Body of pancreas (tissue), 4 donors: ENCODE measurements around the gene TM7SF3. TPM values are rescaled to one million over a fixed set of nuclear protein-coding genes. Genes with fewer than 3 reads are reported as not detected.
A peak's percentile ranks its signal among the peaks of the same experiment; 100 is the strongest.
"Not testable (repeated sequence)": the region's sequence is repeated elsewhere in the genome, so short reads cannot be mapped to it uniquely, and the experiment has no call there.

Experiments used
- ATAC-seq: fragments of 150-250 bp; one replicate; pipeline ENCODE4 v1.9.1; 2016
- DNase-seq, 4 donors: peaks; one replicate each; pipeline ENCODE4 v3.0.0-alpha.2; 2019
- H3K27ac ChIP-seq, 4 donors: fragments of 200-600 bp; sonication (generic); 1 replicate in 3 of 4; 2 replicates in 1 of 4; pipeline versions ENCODE4 v1.5.1 to v1.6.1; 2016 to 2019; ENCODE audit warnings: mild to moderate bottlenecking in 1 of 4, mixed read lengths in 1 of 4, moderate library complexity in 1 of 4
- H3K27me3 ChIP-seq, 2 donors: fragments of 200-600 bp; sonication (generic); one replicate each; pipeline ENCODE4 v1.6.0; 2016; ENCODE audit warnings: mild to moderate bottlenecking in 1 of 2
- H3K36me3 ChIP-seq, 2 donors: fragments of 200-600 bp; sonication (generic); replicated peaks in 1 of 2; 2 replicates each; pipeline ENCODE4 v1.5.1; 2016; ENCODE audit warnings: low read depth in 2 of 2; ENCODE audit not compliant: insufficient read depth in 1 of 2
- H3K4me1 ChIP-seq: fragments of 200-600 bp; sonication (generic); one replicate; pipeline ENCODE4 v1.6.0; 2016
- H3K4me3 ChIP-seq, 2 donors: fragments of 200-600 bp; sonication (generic); 1 replicate in 1 of 2; 2 replicates in 1 of 2; pipeline ENCODE4 v1.5.1; 2016 to 2019
- H3K9me3 ChIP-seq, 3 donors: fragments of 200-600 bp; sonication (generic); 1 replicate in 2 of 3; 2 replicates in 1 of 3; pipeline ENCODE4 v1.5.1; 2016
- POLR2A ChIP-seq, 3 donors: fragments of 450-650 bp; IDR thresholded peaks; one replicate each; pipeline ENCODE4 v1.6.1; 2016; ENCODE audit warnings: antibody characterized with exemption in 3 of 3, mild to moderate bottlenecking in 2 of 3
- WGBS, 2 donors: methylation state at CpG; one replicate each; pipeline ENCODE4 v1.1.5; 2017; 5-methylcytosine and 5-hydroxymethylcytosine counted together
- intact Hi-C: fragments of 100-400 bp; cut with DNase I; formaldehyde crosslinking; loops from one replicate; pipeline ENCODE4 v1.15.1; 2023
- total RNA-seq, 2 donors: library from RNA; depleted of rRNA; stranded (reverse); fragments of >200 nt; gene quantifications; one replicate each; pipeline ENCODE4 v1.1.0, GENCODE V29; 2016
- TF ChIP-seq, protein P1 (sequence below), 7 experiments: fragments of 450-650 bp in 4 of 7; fragments of 200-600 bp in 3 of 7; sonication (generic) in 3 of 7; IDR thresholded peaks; one replicate each; pipeline ENCODE4 v1.5.1; 2016 to 2019; ENCODE audit warnings: antibody characterized with exemption in 7 of 7

Gene TM7SF3
- total RNA-seq, 2 donors from 2014 or later = 55.0 to 113 TPM

DNA sequence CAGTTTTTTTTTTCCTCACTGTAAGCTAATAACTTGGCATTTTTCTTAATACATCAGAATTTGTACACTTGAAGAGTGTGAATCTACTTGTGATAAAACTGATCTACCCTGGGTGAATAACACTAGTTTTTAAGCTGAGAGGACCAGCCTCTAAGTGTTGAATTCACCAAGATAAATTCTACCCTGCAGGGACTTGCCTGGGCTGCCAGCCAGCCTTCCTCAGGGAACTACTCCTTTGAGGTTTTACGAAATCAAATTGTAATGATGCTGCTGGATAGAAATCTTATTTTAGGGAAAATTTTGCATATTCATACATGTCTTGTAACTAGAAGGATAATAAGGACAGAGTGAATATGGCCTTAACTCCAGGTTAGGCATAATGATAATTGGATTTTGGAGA is 10.1 kb upstream of the TM7SF3 start:
- 56 to 67% methylated on average over 1 of the region's 1 CpG for WGBS, 2 donors
- Histone ChIP-seq H3K9me3 (no peaks in the 10 kb centered on the region), H3K27me3 (no peaks in the 10 kb centered on the region), H3K4me1 (peaks cover 37% of the 10 kb centered on the region), H3K27ac (no peak overlapping the region), H3K4me3 (no peak overlapping the region), H3K36me3 (peaks cover 5 to 6% of the 10 kb centered on the region in 2 donors)
- intact Hi-C loops = no loop called here
- TF ChIP-seq, protein P1, sequence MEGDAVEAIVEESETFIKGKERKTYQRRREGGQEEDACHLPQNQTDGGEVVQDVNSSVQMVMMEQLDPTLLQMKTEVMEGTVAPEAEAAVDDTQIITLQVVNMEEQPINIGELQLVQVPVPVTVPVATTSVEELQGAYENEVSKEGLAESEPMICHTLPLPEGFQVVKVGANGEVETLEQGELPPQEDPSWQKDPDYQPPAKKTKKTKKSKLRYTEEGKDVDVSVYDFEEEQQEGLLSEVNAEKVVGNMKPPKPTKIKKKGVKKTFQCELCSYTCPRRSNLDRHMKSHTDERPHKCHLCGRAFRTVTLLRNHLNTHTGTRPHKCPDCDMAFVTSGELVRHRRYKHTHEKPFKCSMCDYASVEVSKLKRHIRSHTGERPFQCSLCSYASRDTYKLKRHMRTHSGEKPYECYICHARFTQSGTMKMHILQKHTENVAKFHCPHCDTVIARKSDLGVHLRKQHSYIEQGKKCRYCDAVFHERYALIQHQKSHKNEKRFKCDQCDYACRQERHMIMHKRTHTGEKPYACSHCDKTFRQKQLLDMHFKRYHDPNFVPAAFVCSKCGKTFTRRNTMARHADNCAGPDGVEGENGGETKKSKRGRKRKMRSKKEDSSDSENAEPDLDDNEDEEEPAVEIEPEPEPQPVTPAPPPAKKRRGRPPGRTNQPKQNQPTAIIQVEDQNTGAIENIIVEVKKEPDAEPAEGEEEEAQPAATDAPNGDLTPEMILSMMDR (IDR thresholded peaks at IDR 0.05) = no peak
- TF ChIP-seq POLR2A (IDR thresholded peaks at IDR 0.05) = no peak
- ATAC-seq = no peak
- DNase-seq = no peak

DNA sequence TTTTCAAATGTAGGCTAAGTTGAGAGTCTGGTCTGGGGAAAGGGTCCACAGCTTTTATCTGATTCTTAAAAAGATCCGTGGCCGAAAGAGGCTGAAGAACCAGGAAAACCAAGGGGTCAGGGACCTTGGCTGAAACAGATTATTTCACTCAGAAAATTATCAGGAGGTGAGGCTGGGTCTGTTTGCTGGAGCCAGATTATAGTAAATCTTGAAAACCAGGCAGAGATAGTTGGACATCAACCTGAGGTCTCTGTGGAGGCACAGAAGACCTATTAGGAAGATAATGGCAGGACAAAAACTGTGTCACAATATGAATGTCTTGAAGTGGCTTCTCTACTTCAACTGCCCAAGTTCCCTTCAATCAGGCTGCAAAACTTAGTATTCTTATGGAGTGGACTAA is 6.6 kb upstream of the TM7SF3 start:
- intact Hi-C loops = no loop called here
- TF ChIP-seq, protein P1 (IDR thresholded peaks at IDR 0.05) = no peak
- no peak for TF ChIP-seq POLR2A (IDR thresholded peaks at IDR 0.05)
- WGBS, 2 donors = 73 to 81% methylated on average over 2 of the region's 2 CpGs
- DNase-seq (no peak), ATAC-seq (no peak)
- H3K27ac ChIP-seq = no peak overlapping the region
- H3K36me3 ChIP-seq = no peaks in the 10 kb centered on the region
- no peaks in the 10 kb centered on the region for H3K9me3 ChIP-seq
- no peaks in the 10 kb centered on the region for H3K27me3 ChIP-seq
- peaks cover 30% of the 10 kb centered on the region for H3K4me1 ChIP-seq
- H3K4me3 ChIP-seq = no peak overlapping the region

DNA sequence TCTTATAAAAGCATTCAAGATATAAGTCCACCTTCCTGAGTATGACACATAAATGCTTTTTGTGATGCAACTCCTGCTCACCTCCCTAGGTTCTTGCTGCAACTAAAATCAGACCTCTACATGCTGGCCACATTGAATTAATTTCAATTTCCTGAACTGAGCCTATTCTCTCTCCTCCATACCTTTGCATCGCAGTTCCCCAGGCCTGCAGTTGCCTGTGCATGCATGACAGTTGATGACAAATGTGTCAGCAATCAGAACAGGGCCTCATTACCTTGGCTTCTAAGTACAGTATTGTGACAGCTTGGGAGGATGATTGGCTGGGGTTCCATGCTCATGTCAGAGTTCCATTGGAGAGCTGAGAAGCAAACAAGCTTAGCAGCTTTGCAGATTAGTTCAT is 3.9 kb upstream of the TM7SF3 start:
- WGBS, 2 donors = 56 to 100% methylated on average over 1 of the region's 1 CpG
- H3K27ac ChIP-seq = no peak overlapping the region

DNA sequence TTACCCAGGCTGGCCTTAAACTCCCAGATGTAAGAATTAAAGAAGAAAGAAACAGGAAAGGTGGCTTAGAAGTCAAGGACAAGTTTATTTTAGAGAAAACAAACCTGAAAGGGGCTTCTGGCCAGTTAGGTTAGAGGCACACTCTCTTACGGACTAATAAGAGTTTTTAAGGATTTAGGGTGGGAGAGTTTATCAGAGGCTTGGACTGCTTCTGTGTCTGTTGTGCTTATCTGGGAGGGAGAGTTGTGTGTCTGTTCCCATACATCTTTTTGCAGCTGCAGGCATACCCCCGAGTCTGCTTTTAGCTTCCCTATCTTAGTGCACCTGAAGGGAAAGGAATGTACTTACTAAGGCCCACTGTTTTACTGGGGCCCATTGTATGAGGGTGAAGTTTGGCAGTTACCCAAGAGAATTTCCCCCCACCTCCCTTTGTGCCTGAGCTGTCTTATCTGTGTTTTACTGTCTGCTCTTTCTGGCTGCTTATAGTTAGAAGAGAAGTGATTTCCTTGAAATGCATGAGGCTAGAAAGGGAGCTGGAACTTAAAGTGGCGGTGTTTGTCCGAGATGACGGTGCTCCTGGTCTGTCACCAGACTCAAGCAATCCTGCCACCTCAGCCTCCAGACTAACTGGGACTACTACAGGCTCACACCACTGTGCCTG is 3.1 kb upstream of the TM7SF3 start:
- intact Hi-C loops = loop anchor here (10.0 kb wide), 1 partner anchor 288 kb away; no protein-coding TSS in a partner anchor
- not testable (repeated sequence) for H3K9me3 ChIP-seq, DNase-seq, ATAC-seq, H3K27me3 ChIP-seq, H3K36me3 ChIP-seq, H3K4me3 ChIP-seq, H3K27ac ChIP-seq
- WGBS, 2 donors = 67 to 72% methylated on average over 5 of the region's 5 CpGs
- H3K4me1 ChIP-seq = peaks cover 17% of the 10 kb centered on the region

More for the DNA sequence above, 3.9 kb upstream of the TM7SF3 start:
- DNase-seq (no peak), ATAC-seq (no peak)
- H3K27me3 ChIP-seq = no peaks in the 10 kb centered on the region
- H3K9me3 ChIP-seq = no peaks in the 10 kb centered on the region
- no peak overlapping the region for H3K4me3 ChIP-seq
- H3K4me1 ChIP-seq = peaks cover 15% of the 10 kb centered on the region
- intact Hi-C loops = loop anchor here (10.0 kb wide), 1 partner anchor 287 kb away; no protein-coding TSS in a partner anchor
- H3K36me3 ChIP-seq = no peaks in the 10 kb centered on the region
- TF ChIP-seq, protein P1 (IDR thresholded peaks at IDR 0.05) = no peak
- no peak for TF ChIP-seq POLR2A (IDR thresholded peaks at IDR 0.05)

DNA sequence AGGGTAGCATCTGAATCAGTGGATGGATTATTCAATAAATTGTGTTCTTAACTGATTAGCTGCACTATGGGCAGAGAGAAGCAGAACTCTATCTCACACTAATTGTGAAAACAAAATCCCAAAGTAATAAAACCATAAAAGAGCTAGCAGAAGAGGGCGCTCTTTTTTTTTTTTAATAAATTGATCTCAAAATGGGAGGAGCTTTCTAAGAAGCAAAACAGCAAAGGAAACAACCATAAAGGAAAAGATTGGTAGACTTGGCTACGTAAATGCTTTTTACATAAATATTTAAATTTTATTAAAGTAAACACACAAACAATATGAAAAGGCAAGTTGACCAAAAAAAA is 1.5 kb upstream of the TM7SF3 start:
- H3K27me3 ChIP-seq = no peaks in the 10 kb centered on the region
- ATAC-seq = no peak
- peak overlapping the region; percentile 92 to 98 (median 95) for H3K27ac ChIP-seq
- no peaks in the 10 kb centered on the region for H3K36me3 ChIP-seq
- intact Hi-C loops = loop anchor here (10.0 kb wide), 1 partner anchor 289 kb away; no protein-coding TSS in a partner anchor
- peaks cover 29% of the 10 kb centered on the region for H3K4me1 ChIP-seq
- 1 to 6% methylated on average over 2 of the region's 2 CpGs for WGBS, 2 donors
- no peak for DNase-seq
- no peaks in the 10 kb centered on the region for H3K9me3 ChIP-seq
- no peak overlapping the region for H3K4me3 ChIP-seq
- TF ChIP-seq, protein P1 (IDR thresholded peaks at IDR 0.05) = peak; percentile 17 to 55 (median 43)
- TF ChIP-seq POLR2A (IDR thresholded peaks at IDR 0.05) = no peak
